GM19193 (cell line): ENCODE results near the gene PON3.

ENCODE experiments used
- POLR2A ChIP-seq: IDR thresholded peaks from 4 replicates; pipeline ENCODE4 v1.6.1; 2011; ENCODE audit not compliant: insufficient read depth, insufficient read length; ENCODE audit errors: extremely low read depth

PON3 gene

DNA sequence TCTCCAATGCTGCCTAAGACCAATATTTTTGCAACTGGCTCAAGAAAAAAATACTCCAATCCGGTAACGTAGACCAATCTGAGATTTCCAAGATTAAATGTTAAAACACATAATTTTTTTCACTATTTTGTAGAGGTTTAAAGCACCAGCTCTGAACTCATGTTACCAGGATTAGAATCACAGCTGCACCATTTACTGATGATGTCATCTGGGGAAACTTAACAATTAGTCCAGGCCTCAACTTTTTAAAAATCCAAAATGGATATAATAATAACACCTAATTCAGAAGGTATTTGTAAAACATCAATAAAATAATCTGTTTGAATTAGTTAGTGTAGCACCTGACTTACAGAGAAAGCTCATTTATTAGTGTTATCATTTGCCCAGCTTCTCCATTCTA, 86.2 kb downstream of the PON3 start:
- no peak for TF ChIP-seq POLR2A
